Liver (tissue), 9 donors: ENCODE results near the gene HNF4A. TPM values are rescaled to one million over a fixed set of nuclear protein-coding genes. Genes with fewer than 3 reads are reported as not detected.

ENCODE experiments used
- DNase-seq: peaks from one replicate; pipeline ENCODE4 v3.0.0-alpha.2; 2017; ENCODE audit warnings: low spot score
- H3K27ac ChIP-seq, 2 donors: one replicate each; pipeline ENCODE4 v1.7.0; 2013; ENCODE audit warnings: inconsistent platforms in 2 of 2, low read length in 2 of 2, control low read depth in 1 of 2, low read depth in 1 of 2, mild to moderate bottlenecking in 1 of 2
- H3K27me3 ChIP-seq, 4 donors: one replicate each; pipeline versions ENCODE4 v1.6.1 to v1.7.0; 2013; ENCODE audit warnings: low read length in 3 of 4, inconsistent platforms in 1 of 4, mild to moderate bottlenecking in 1 of 4, moderate library complexity in 1 of 4; ENCODE audit not compliant: control insufficient read depth in 4 of 4, insufficient read depth in 4 of 4
- H3K36me3 ChIP-seq, 4 donors: one replicate each; pipeline versions ENCODE4 v1.6.1 to v1.7.0; 2013; ENCODE audit warnings: low read length in 3 of 4, mild to moderate bottlenecking in 3 of 4, low read depth in 1 of 4, moderate library complexity in 1 of 4; ENCODE audit not compliant: control insufficient read depth in 4 of 4, insufficient read depth in 3 of 4
- H3K4me1 ChIP-seq, 4 donors: one replicate each; pipeline versions ENCODE4 v1.6.1 to v1.7.0; 2013; ENCODE audit warnings: low read length in 3 of 4, mild to moderate bottlenecking in 3 of 4, moderate library complexity in 1 of 4; ENCODE audit not compliant: control insufficient read depth in 4 of 4, insufficient read depth in 4 of 4
- H3K4me3 ChIP-seq, 3 donors: one replicate each; pipeline versions ENCODE4 v1.6.1 to v1.7.0; 2013; ENCODE audit warnings: low read length in 3 of 3, control low read depth in 1 of 3, low read depth in 1 of 3, mild to moderate bottlenecking in 1 of 3
- H3K9ac ChIP-seq, 2 donors: one replicate each; pipeline ENCODE4 v1.7.0; 2013; ENCODE audit warnings: low read length in 2 of 2, mild to moderate bottlenecking in 2 of 2, moderate library complexity in 2 of 2, control low read depth in 1 of 2, low read depth in 1 of 2
- H3K9me3 ChIP-seq, 4 donors: one replicate each; pipeline versions ENCODE4 v1.6.1 to v1.7.0; 2013; ENCODE audit warnings: low read length in 3 of 4; ENCODE audit not compliant: control insufficient read depth in 4 of 4
- EGR1 ChIP-seq, 2 donors: IDR thresholded peaks; 2 replicates each; pipeline ENCODE4 v1.6.1; 2016 to 2018; ENCODE audit warnings: antibody characterized with exemption in 2 of 2, low read depth in 2 of 2
- FOXA1 ChIP-seq: IDR thresholded peaks from 2 replicates; pipeline ENCODE4 v1.6.1; 2016; ENCODE audit warnings: antibody characterized with exemption
- FOXA2 ChIP-seq: IDR thresholded peaks from 2 replicates; pipeline ENCODE4 v1.6.1; 2016; ENCODE audit warnings: antibody characterized with exemption
- GABPA ChIP-seq, 2 donors: IDR thresholded peaks in 1 of 2; conservative IDR thresholded peaks in 1 of 2; 2 replicates each; pipeline ENCODE4 v1.6.1; 2016; ENCODE audit warnings: antibody characterized with exemption in 2 of 2, mild to moderate bottlenecking in 1 of 2, moderate library complexity in 1 of 2
- HNF4A ChIP-seq, 2 donors: conservative IDR thresholded peaks; 2 replicates each; pipeline ENCODE4 v1.6.1; 2016; ENCODE audit warnings: antibody characterized with exemption in 2 of 2, mild to moderate bottlenecking in 2 of 2
- HNF4G ChIP-seq: IDR thresholded peaks from 2 replicates; pipeline ENCODE4 v1.6.1; 2016; ENCODE audit warnings: antibody characterized with exemption
- JUND ChIP-seq, 2 donors: IDR thresholded peaks; 2 replicates each; pipeline ENCODE4 v1.6.1; 2016; ENCODE audit warnings: antibody characterized with exemption in 2 of 2
- NR2F2 ChIP-seq: IDR thresholded peaks from 2 replicates; pipeline ENCODE4 v1.6.1; 2016; ENCODE audit warnings: antibody characterized with exemption
- RAD21 ChIP-seq, 2 donors: IDR thresholded peaks; 2 replicates each; pipeline ENCODE4 v1.6.1; 2016; ENCODE audit warnings: antibody characterized with exemption in 2 of 2, mild to moderate bottlenecking in 2 of 2
- RXRA ChIP-seq, 2 donors: IDR thresholded peaks; 2 replicates each; pipeline ENCODE4 v1.6.1; 2017 to 2018; ENCODE audit warnings: antibody characterized with exemption in 2 of 2, mild to moderate bottlenecking in 1 of 2
- SP1 ChIP-seq: IDR thresholded peaks from 2 replicates; pipeline ENCODE4 v1.6.1; 2018; ENCODE audit warnings: antibody characterized with exemption, mild to moderate bottlenecking
- TAF1 ChIP-seq: conservative IDR thresholded peaks from 2 replicates; pipeline ENCODE4 v1.6.1; 2016; ENCODE audit warnings: antibody characterized with exemption, mild to moderate bottlenecking
- YY1 ChIP-seq: IDR thresholded peaks from 2 replicates; pipeline ENCODE4 v1.6.1; 2016; ENCODE audit warnings: antibody characterized with exemption, mild to moderate bottlenecking
- WGBS: extraction: QIAGEN DNeasy Blood & Tissue Kit; methylation state at CpG from one replicate; pipeline ENCODE4 v1.1.7; 2013; 5-methylcytosine and 5-hydroxymethylcytosine counted together
- polyA plus RNA-seq, 2 donors: library from polyadenylated mRNA; stranded (reverse) in 1 of 2; unstranded in 1 of 2; fragments of 200-250 nt in 1 of 2; fragments of >200 nt in 1 of 2; fragmentation: Nextera tagmentation in 1 of 2; extraction: Ambion mirVana in 1 of 2; gene quantifications; one replicate each; pipeline versions ENCODE4 v1.2.1 to v1.2.3, GENCODE V29; 2013 to 2015
- total RNA-seq, 2 donors: library from RNA; depleted of rRNA; stranded (reverse); fragments of >200 nt; gene quantifications; one replicate each; pipeline ENCODE4 v1.2.3, GENCODE V29; 2014
- TF ChIP-seq, protein P1 (sequence below): IDR thresholded peaks from 2 replicates; pipeline ENCODE4 v1.6.1; 2016; ENCODE audit warnings: antibody characterized with exemption
- TF ChIP-seq, protein P2 (sequence below): IDR thresholded peaks from 2 replicates; pipeline ENCODE4 v1.6.1; 2016; ENCODE audit warnings: antibody characterized with exemption
- TF ChIP-seq, protein P3 (sequence below): IDR thresholded peaks from 2 replicates; pipeline ENCODE4 v1.6.1; 2016; ENCODE audit warnings: antibody characterized with exemption
- TF ChIP-seq, protein P4 (sequence below): IDR thresholded peaks from 2 replicates; pipeline ENCODE4 v1.6.1; 2016; ENCODE audit warnings: antibody characterized with exemption, mild to moderate bottlenecking
- TF ChIP-seq, protein P5 (sequence below): fragments of 150-350 bp; IDR thresholded peaks from 2 replicates; pipeline ENCODE4 v1.5.1; 2017; ENCODE audit warnings: improper control_type of control experiment, low read depth, low read length; ENCODE audit not compliant: missing input control
- donor health status: healthy.
- donor health status: healthy.
- donor health status: healthy.
- donor health status: healthy.
- donor health status: healthy.

The HNF4A gene
- total and polyA plus RNA-seq, 4 donors, result 51.7 to 171 (median 86.0) TPM

DNA sequence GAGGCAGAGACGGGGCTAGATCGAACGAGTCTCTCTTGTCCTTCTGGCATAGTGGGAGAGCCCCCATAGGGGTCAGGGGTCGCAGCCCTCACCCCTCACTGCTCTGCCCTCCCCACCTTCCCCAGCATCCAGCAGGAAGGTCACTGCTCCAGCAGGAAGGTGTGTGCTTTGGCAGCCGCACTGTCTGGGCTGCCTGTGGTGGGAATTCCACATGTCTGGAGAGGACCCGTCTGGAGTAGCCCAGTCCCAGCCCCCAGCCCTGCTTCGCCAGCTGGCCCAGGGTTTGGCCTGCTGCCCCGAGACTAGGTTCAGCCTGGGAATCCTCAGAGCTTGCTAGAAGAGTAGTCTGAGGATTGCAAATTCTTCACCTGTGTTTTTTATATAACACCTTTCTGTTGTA, 21.2 kb upstream of the HNF4A start:
- 57% methylated on average over 8 of the region's 8 CpGs for WGBS
- H3K4me1 ChIP-seq, result no peaks in the 10 kb centered on the region
- no peak overlapping the region for H3K27ac ChIP-seq
- no peak for TF ChIP-seq RAD21 (IDR thresholded peaks at IDR 0.05)
- TF ChIP-seq YY1, result no peak
- TF ChIP-seq FOXA1, result no peak
- TF ChIP-seq, protein P1, sequence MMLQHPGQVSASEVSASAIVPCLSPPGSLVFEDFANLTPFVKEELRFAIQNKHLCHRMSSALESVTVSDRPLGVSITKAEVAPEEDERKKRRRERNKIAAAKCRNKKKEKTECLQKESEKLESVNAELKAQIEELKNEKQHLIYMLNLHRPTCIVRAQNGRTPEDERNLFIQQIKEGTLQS, result no peak
- TF ChIP-seq GABPA (IDR thresholded peaks at IDR 0.05 in 1 of 2, conservative IDR thresholded peaks at IDR 0.05 in 1 of 2), result no peak
- no peak for TF ChIP-seq HNF4G
- TF ChIP-seq, protein P2, sequence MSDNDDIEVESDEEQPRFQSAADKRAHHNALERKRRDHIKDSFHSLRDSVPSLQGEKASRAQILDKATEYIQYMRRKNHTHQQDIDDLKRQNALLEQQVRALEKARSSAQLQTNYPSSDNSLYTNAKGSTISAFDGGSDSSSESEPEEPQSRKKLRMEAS, result no peak
- no peak for TF ChIP-seq RXRA (IDR thresholded peaks at IDR 0.05)
- TF ChIP-seq HNF4A (conservative IDR thresholded peaks at IDR 0.05), result no peak
- TF ChIP-seq, protein P3, sequence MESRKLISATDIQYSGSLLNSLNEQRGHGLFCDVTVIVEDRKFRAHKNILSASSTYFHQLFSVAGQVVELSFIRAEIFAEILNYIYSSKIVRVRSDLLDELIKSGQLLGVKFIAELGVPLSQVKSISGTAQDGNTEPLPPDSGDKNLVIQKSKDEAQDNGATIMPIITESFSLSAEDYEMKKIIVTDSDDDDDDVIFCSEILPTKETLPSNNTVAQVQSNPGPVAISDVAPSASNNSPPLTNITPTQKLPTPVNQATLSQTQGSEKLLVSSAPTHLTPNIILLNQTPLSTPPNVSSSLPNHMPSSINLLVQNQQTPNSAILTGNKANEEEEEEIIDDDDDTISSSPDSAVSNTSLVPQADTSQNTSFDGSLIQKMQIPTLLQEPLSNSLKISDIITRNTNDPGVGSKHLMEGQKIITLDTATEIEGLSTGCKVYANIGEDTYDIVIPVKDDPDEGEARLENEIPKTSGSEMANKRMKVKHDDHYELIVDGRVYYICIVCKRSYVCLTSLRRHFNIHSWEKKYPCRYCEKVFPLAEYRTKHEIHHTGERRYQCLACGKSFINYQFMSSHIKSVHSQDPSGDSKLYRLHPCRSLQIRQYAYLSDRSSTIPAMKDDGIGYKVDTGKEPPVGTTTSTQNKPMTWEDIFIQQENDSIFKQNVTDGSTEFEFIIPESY, result no peak
- no peak for TF ChIP-seq JUND (IDR thresholded peaks at IDR 0.05)
- TF ChIP-seq TAF1, result no peak
- TF ChIP-seq NR2F2, result no peak
- TF ChIP-seq SP1, result no peak
- TF ChIP-seq, protein P4, sequence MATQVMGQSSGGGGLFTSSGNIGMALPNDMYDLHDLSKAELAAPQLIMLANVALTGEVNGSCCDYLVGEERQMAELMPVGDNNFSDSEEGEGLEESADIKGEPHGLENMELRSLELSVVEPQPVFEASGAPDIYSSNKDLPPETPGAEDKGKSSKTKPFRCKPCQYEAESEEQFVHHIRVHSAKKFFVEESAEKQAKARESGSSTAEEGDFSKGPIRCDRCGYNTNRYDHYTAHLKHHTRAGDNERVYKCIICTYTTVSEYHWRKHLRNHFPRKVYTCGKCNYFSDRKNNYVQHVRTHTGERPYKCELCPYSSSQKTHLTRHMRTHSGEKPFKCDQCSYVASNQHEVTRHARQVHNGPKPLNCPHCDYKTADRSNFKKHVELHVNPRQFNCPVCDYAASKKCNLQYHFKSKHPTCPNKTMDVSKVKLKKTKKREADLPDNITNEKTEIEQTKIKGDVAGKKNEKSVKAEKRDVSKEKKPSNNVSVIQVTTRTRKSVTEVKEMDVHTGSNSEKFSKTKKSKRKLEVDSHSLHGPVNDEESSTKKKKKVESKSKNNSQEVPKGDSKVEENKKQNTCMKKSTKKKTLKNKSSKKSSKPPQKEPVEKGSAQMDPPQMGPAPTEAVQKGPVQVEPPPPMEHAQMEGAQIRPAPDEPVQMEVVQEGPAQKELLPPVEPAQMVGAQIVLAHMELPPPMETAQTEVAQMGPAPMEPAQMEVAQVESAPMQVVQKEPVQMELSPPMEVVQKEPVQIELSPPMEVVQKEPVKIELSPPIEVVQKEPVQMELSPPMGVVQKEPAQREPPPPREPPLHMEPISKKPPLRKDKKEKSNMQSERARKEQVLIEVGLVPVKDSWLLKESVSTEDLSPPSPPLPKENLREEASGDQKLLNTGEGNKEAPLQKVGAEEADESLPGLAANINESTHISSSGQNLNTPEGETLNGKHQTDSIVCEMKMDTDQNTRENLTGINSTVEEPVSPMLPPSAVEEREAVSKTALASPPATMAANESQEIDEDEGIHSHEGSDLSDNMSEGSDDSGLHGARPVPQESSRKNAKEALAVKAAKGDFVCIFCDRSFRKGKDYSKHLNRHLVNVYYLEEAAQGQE, result no peak
- TF ChIP-seq, protein P5, sequence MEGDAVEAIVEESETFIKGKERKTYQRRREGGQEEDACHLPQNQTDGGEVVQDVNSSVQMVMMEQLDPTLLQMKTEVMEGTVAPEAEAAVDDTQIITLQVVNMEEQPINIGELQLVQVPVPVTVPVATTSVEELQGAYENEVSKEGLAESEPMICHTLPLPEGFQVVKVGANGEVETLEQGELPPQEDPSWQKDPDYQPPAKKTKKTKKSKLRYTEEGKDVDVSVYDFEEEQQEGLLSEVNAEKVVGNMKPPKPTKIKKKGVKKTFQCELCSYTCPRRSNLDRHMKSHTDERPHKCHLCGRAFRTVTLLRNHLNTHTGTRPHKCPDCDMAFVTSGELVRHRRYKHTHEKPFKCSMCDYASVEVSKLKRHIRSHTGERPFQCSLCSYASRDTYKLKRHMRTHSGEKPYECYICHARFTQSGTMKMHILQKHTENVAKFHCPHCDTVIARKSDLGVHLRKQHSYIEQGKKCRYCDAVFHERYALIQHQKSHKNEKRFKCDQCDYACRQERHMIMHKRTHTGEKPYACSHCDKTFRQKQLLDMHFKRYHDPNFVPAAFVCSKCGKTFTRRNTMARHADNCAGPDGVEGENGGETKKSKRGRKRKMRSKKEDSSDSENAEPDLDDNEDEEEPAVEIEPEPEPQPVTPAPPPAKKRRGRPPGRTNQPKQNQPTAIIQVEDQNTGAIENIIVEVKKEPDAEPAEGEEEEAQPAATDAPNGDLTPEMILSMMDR, result no peak
- no peaks in the 10 kb centered on the region for H3K36me3 ChIP-seq
- no peak overlapping the region for H3K9ac ChIP-seq
- H3K9me3 ChIP-seq, result no peaks in the 10 kb centered on the region
- DNase-seq, result no peak
- H3K4me3 ChIP-seq, result no peak overlapping the region
- peaks cover 0 to 6% (median 0%) of the 10 kb centered on the region in 4 donors for H3K27me3 ChIP-seq

DNA sequence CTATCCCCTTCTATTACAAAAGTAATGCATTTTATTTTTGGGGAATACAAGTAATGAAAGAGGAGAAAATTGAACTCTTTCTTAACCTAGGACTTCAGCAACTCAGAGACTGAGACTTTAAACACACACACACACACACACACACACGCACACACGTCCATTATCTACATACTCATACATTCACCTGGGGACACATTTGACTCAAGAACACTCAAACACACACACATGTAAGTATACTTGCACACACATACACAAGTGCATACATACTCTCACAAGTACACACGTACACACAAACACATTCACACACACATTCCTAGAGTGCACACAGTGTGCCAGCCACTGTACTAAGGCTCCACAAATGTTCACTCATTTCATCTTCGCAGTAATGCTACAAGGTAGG, 20.8 kb upstream of the HNF4A start:
- no peak overlapping the region for H3K4me3 ChIP-seq
- H3K9me3 ChIP-seq, result no peaks in the 10 kb centered on the region
- WGBS, result 90% methylated on average over 4 of the region's 4 CpGs
- no peaks in the 10 kb centered on the region for H3K36me3 ChIP-seq
- no peaks in the 10 kb centered on the region for H3K4me1 ChIP-seq
- peaks cover 0 to 6% (median 0%) of the 10 kb centered on the region in 4 donors for H3K27me3 ChIP-seq
- H3K27ac ChIP-seq, result no peak overlapping the region
- no peak overlapping the region for H3K9ac ChIP-seq
- no peak for DNase-seq
- TF ChIP-seq EGR1 (IDR thresholded peaks at IDR 0.05; ENCODE audit: low read depth in 2 of 2) (no peak), NR2F2 (no peak), HNF4A (conservative IDR thresholded peaks at IDR 0.05) (no peak), FOXA2 (no peak), YY1 (no peak), JUND (IDR thresholded peaks at IDR 0.05) (no peak), GABPA (IDR thresholded peaks at IDR 0.05 in 1 of 2, conservative IDR thresholded peaks at IDR 0.05 in 1 of 2) (no peak), HNF4G (no peak), TAF1 (no peak), RXRA (IDR thresholded peaks at IDR 0.05) (no peak)
- TF ChIP-seq, protein P1, result no peak
- TF ChIP-seq, protein P3, result no peak
- TF ChIP-seq, protein P4, result no peak
